Caco-2 (cell line): ENCODE measurements around the gene FAM9C. TPM values are rescaled to one million over a fixed set of nuclear protein-coding genes. Genes with fewer than 3 reads are reported as not detected.

Source experiments
- BruUV-seq: library from RNA; stranded (reverse); fragments of 400-500 nt; replicated peaks from 2 replicates; lab custom pipeline; 2021; lab: Mats Ljungman, UMichigan
- CTCF ChIA-PET: fragments of 300-600 bp; sonication (Branson Sonifier 250); formaldehyde crosslinking; loops from one replicate; lab custom pipeline; 2022; ENCODE audit warnings: antibody characterized with exemption; lab: Charles Lee
- POLR2A ChIA-PET: fragments of 300-600 bp; sonication (Branson Sonifier 250); formaldehyde crosslinking; loops from one replicate; lab custom pipeline; 2022; ENCODE audit warnings: antibody characterized with exemption; lab: Charles Lee
- DNase-seq, 2 experiments: peaks; one replicate each; pipeline versions ENCODE4 v3.0.0 to v3.0.0-alpha.2; 2020 to 2022
- H3K27me3 ChIP-seq: replicated peaks from 2 replicates; pipeline ENCODE4 v1.6.0; 2011; ENCODE audit warnings: low read length; ENCODE audit not compliant: control insufficient read depth, insufficient read depth
- H3K36me3 ChIP-seq: 2 replicates; pipeline ENCODE4 v1.5.1; 2011; ENCODE audit warnings: low read length; ENCODE audit not compliant: control insufficient read depth, insufficient read depth
- H3K4me1 ChIP-seq: fragments of 250-450 bp; sonication (Bioruptor Pico); 2 replicates; pipeline ENCODE4 v1.5.1; 2020; ENCODE audit warnings: mild to moderate bottlenecking
- H3K4me3 ChIP-seq: 2 replicates; pipeline ENCODE4 v1.5.1; 2011; ENCODE audit warnings: low read depth, mild to moderate bottlenecking, control low read depth, low read length
- H3K9me3 ChIP-seq: fragments of 250-450 bp; sonication (Bioruptor Pico); 2 replicates; pipeline ENCODE4 v1.5.1; 2020; ENCODE audit warnings: mild to moderate bottlenecking, moderate library complexity
- H3K27ac Mint-ChIP-seq: one replicate; pipeline ENCODE4 v1.8.0; 2022; ENCODE audit warnings: mixed read lengths; ENCODE audit not compliant: unreplicated experiment
- H3K27me3 Mint-ChIP-seq: one replicate; pipeline ENCODE4 v1.8.0; 2022; ENCODE audit warnings: mixed read lengths; ENCODE audit not compliant: insufficient read depth, unreplicated experiment
- H3K36me3 Mint-ChIP-seq: one replicate; pipeline ENCODE4 v1.8.0; 2022; ENCODE audit warnings: mild to moderate bottlenecking, mixed read lengths; ENCODE audit not compliant: insufficient read depth, unreplicated experiment
- H3K4me1 Mint-ChIP-seq: one replicate; pipeline ENCODE4 v1.8.0; 2022; ENCODE audit warnings: low read depth, mixed read lengths; ENCODE audit not compliant: unreplicated experiment
- H3K4me3 Mint-ChIP-seq: one replicate; pipeline ENCODE4 v1.8.0; 2022; ENCODE audit warnings: mild to moderate bottlenecking, moderate library complexity, mixed read lengths; ENCODE audit not compliant: unreplicated experiment
- H3K9me3 Mint-ChIP-seq: one replicate; pipeline ENCODE4 v1.8.0; 2022; ENCODE audit warnings: mixed read lengths; ENCODE audit not compliant: unreplicated experiment
- CTCF ChIP-seq, 2 experiments: fragments of 200-600 bp in 1 of 2; IDR thresholded peaks; 1 replicate in 1 of 2; 2 replicates in 1 of 2; pipeline versions ENCODE4 v1.5.1 to v1.8.0; 2011 to 2022; ENCODE audit warnings: antibody characterized with exemption in 1 of 2, control low read depth in 1 of 2, inconsistent platforms in 1 of 2, low read depth in 1 of 2, low read length in 1 of 2, mild to moderate bottlenecking in 1 of 2, moderate library complexity in 1 of 2; ENCODE audit not compliant: insufficient read depth in 1 of 2, severe bottlenecking in 1 of 2, unreplicated experiment in 1 of 2
- intact Hi-C: fragments of 100-400 bp; cut with micrococcal nuclease; formaldehyde crosslinking; loops from one replicate; pipeline ENCODE4 v1.10.0; 2022; ENCODE audit not compliant: unreplicated experiment
- total RNA-seq: library from RNA; stranded (reverse); gene quantifications from 2 replicates; pipeline ENCODE4 v1.2.3, GENCODE V29; 2022

The FAM9C gene
- total RNA-seq, 1 experiment from 2014 or later, result not detected

- Histone ChIP-seq H3K36me3 (no peaks in the 10 kb centered on the region), H3K4me3 (no peak overlapping the region), H3K9me3 (no peaks in the 10 kb centered on the region), H3K4me1 (peaks cover 22% of the 10 kb centered on the region), H3K27me3 (no peaks in the 10 kb centered on the region)
- no peaks in the 10 kb centered on the region for H3K36me3 Mint-ChIP-seq
- no peaks in the 10 kb centered on the region for H3K9me3 Mint-ChIP-seq
- peaks cover 10% of the 10 kb centered on the region for H3K4me1 Mint-ChIP-seq
- TF ChIP-seq CTCF (IDR thresholded peaks at IDR 0.05; ENCODE audit: insufficient read depth in 1 of 2, low read depth in 1 of 2, low read length in 1 of 2, severe bottlenecking in 1 of 2, unreplicated experiment in 1 of 2), result no peak
- DNase-seq, result no peak
- H3K27me3 Mint-ChIP-seq, result no peaks in the 10 kb centered on the region
- H3K27ac Mint-ChIP-seq, result no peak overlapping the region
- no peak overlapping the region for H3K4me3 Mint-ChIP-seq
- BruUV-seq, result no TSS peak
- ChIA-PET POLR2A (no interaction called here), CTCF (no interaction called here)
- intact Hi-C loops, result no loop called here
Observed at GRCh38 chrX:12999422-12999821, 45.0 kb downstream of the FAM9C start.

GRCh38 chrX:12997906-12998687 is 46.3 kb downstream of the FAM9C start:
- intact Hi-C loops, result no loop called here
- CTCF ChIA-PET, result no interaction called here
- Mint-ChIP-seq H3K4me3 (peak overlapping the region; percentile 37), H3K27me3 (no peaks in the 10 kb centered on the region), H3K36me3 (no peaks in the 10 kb centered on the region), H3K27ac (peak overlapping the region; percentile 53), H3K9me3 (no peaks in the 10 kb centered on the region), H3K4me1 (peaks cover 10% of the 10 kb centered on the region)
- POLR2A ChIA-PET, result no interaction called here
- Histone ChIP-seq H3K27me3 (no peaks in the 10 kb centered on the region), H3K36me3 (no peaks in the 10 kb centered on the region), H3K4me1 (peaks cover 28% of the 10 kb centered on the region), H3K4me3 (no peak overlapping the region), H3K9me3 (no peaks in the 10 kb centered on the region)
- no peak for DNase-seq
- TF ChIP-seq CTCF (IDR thresholded peaks at IDR 0.05; ENCODE audit: insufficient read depth in 1 of 2, low read depth in 1 of 2, low read length in 1 of 2, severe bottlenecking in 1 of 2, unreplicated experiment in 1 of 2), result no peak
- no TSS peak for BruUV-seq

DNA sequence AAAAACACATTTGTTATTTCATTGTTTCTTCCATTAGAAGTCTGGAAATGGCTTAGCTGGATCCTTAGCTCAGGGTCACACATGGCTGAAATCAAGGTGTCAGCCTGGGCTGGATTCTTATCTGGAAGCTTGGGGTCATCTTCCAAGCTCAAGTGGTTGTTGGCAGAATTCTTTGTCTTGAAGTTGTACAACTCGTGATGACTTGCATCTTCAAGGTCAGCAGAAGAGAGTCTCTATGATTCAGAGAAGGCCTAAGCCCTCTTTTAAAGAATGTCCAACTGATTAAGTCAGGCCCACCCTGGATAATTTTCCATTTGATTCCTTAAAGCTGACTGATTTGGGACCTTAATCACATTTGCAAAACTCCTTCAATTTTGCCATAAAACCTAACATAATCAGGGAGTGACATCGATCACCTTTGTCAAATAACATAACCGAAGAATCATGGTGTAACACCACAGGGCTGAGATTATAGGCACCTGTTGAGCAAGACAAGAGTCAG is 47.4 kb downstream of the FAM9C start:
- Histone ChIP-seq H3K27me3 (no peaks in the 10 kb centered on the region), H3K4me1 (peaks cover 22% of the 10 kb centered on the region), H3K36me3 (no peaks in the 10 kb centered on the region), H3K4me3 (no peak overlapping the region), H3K9me3 (no peaks in the 10 kb centered on the region)
- ChIA-PET POLR2A (no interaction called here), CTCF (no interaction called here)
- H3K9me3 Mint-ChIP-seq, result no peaks in the 10 kb centered on the region
- H3K27ac Mint-ChIP-seq, result no peak overlapping the region
- intact Hi-C loops, result no loop called here
- no peaks in the 10 kb centered on the region for H3K36me3 Mint-ChIP-seq
- TF ChIP-seq CTCF (IDR thresholded peaks at IDR 0.05; ENCODE audit: insufficient read depth in 1 of 2, low read depth in 1 of 2, low read length in 1 of 2, severe bottlenecking in 1 of 2, unreplicated experiment in 1 of 2), result no peak
- DNase-seq, result no peak
- no TSS peak for BruUV-seq
- no peak overlapping the region for H3K4me3 Mint-ChIP-seq
- H3K27me3 Mint-ChIP-seq, result no peaks in the 10 kb centered on the region
- peaks cover 10% of the 10 kb centered on the region for H3K4me1 Mint-ChIP-seq
